ENCODE measurements around the gene ABHD10.

ABHD10 gene

GRCh38 chr3:111967068-111967467, 11.8 kb upstream of the ABHD10 start:
- no peak for DNase-seq

DNA sequence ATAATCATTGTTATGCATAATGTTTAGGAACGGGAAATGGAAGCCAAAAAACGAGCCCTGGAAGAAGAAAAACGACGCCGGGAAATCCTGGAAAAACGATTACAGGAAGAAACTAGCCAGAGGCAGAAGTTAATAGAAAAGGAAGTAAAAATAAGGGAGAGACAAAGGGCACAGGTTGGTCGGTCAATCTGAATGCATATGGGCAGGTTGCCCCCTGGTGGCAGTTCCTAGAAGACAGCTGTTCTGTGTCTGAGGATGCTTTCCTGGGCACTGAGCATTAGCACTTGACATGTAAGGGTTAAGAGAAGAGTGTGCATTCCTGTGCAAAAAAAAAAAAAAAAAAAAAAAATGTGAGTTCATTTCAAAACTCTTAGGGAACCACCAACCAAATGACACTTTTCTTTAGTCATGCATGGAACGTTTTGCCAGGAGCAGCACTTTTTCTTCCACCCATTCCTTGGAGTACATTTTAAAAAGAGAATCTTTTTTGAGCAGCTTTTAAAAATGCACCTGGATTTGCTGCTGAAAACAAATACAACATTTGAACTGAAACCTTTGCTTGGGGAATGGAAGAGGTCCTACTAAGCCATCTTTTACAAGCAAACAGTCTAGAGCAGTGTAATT, 11.1 kb upstream of the ABHD10 start:
- DNase-seq: peak; percentile 77

- DNase-seq: no peak
These were observed 10.3 kb upstream of the ABHD10 start for GRCh38 chr3:111968319-111969054.

DNA sequence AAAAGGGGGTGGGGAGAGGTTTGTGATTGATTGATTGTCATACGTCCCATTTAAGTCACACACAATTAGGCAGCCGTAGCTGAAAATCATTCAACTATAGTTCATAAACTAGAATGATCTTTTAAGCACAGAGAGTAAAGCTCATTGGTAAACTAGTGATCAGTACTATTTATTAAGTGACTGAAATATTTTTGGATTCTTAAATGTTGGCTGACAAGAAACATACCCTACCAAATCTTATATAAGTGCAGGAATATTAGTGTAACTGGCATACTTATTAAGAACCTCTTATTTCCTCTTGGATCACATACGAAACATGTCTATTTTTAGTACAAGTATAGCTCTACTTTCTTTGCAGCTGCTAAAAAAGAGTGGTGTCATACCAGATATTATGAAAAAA, 8.4 kb upstream of the ABHD10 start:
- DNase-seq: no peak

GRCh38 chr3:111971533-111972130, 7.2 kb upstream of the ABHD10 start:
- DNase-seq: no peak

DNA sequence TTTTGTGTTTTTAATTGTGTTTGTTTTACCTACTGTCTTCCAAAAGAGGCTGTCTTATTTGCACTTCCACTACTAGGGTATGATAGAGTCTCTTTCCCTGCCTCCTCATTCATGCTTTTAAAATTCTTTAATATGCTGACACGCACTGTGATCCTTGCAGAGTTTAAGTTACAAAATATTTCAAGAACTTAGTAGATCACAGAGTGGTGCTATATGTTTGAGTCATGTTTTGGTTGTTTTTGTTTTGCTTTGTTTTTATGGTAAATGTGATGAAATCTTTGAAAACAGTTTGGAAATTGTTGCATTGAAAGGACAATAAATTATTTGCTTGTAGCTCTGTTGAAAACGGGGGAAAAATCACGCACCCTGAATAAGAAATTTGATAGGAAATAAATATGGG, 5.9 kb upstream of the ABHD10 start:
- DNase-seq: no peak

DNA sequence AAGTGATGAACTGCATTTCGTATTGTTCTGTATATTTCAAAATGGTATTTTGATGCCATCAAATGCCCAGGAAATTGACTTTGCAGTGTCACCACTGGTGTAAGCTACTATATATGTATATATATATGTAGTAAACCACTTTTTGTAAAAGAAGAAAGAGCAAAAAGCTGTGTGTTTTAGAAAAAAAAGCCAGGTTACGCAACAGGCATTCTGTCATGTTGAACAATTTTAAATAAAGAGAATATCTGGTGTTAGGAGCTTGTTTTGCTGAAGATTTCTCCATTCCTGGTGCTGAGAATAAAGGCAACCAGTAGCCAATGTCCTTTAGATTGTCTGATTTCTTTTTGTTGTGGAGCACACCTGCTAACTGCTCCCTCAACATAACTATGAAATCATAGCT, 3.7 kb upstream of the ABHD10 start:
- no peak for DNase-seq

DNA sequence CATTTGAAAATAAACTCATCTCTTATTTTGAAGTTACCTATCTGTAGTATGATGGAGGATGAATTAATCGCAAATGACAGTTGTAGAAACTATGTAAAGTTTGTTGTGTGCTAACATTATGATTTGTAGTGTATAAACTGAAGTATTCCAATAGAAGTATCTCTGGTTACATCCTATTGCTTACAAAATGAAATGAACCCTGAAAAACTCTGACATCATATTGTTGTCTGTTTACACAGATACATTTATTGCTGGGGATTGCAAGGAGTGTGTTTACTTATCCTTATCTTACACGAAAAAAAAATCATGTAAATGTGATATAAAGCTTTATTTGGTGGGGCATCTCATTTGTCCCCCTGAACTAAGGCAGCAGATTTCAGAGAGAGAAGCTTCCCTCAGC, 2.6 kb upstream of the ABHD10 start:
- DNase-seq: no peak

- no peak for DNase-seq
These were observed 710 bp downstream of the ABHD10 start for GRCh38 chr3:111979434-111980038.

DNA sequence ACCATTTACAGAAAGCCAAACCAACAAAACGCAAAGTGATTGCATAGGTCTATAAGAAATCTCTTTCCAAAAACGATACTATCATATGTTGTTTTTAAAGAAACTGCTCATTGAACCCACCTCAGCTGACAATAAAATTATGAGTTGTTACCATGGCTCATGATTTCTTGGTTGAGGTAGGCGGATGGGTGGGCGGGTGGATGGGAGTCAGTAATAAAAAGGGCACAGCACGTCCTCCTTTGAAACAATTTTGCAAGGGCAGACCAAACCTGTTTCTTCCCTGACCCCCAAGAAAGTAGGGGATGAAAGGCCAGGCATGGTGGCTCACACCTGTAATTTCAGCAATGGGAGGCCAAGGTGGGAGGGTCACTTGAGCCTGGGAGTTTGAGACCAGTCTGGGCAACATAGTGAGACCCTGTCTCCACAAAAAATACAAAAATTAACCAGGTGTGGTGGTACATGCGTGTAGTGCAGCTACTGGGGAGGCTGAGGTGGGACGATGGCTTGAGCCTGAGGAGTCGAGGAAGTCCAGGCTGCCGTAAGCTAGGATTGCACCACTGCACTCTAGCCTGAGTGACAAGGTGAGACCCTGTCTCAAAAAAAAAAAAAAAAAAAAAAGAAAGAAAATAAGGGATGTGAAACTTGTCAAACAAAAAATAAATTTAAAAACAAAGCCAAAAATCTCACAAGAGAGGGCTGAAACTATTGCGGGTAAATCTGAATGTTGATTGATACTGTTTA, 2.1 kb downstream of the ABHD10 start:
- DNase-seq: no peak

DNA sequence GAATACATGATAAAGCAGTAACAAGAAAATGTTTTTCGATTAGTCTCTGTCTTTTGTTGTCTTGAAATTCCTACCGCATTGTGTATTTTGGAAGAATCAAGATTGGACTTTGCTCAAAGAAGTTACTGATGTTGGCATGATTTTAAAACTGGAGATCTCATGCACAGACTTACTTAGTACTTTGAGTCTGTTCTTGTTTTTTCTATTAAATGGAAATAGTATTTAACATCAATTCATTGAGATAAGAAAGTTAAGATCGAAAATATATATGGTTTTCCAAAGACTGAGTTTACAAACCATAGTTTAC, 2.6 kb downstream of the ABHD10 start:
- DNase-seq: no peak

DNA sequence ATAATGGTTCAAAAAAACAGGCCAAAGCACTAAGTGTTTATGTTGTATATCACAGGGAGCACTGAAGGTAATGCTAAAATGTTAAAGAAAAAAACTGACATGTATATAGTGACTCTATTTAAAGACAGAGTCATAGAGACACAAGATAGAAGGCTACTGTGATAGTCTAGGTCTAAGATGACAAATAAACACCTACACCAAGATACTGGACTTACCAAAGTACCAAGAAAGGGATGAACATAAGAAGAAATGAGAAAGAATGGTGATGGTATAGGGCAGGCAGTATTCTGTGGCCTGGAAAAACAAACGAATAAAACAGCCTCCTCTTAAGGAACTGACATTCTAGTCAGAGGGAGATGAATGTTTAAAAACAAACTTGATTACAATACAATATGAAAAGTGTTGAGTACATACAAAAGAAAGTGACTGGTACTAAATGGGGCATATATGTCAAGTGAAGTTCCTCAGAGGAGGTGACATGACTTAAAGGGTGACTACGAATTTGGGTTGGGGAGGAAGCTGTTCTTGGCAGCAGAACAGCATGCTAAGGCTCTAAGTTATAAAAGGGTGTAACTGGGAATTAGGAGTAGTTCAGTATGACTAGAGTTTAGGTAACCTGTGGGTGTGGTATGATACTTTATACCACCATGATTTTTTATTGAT, 5.9 kb downstream of the ABHD10 start:
- no peak for DNase-seq

DNA sequence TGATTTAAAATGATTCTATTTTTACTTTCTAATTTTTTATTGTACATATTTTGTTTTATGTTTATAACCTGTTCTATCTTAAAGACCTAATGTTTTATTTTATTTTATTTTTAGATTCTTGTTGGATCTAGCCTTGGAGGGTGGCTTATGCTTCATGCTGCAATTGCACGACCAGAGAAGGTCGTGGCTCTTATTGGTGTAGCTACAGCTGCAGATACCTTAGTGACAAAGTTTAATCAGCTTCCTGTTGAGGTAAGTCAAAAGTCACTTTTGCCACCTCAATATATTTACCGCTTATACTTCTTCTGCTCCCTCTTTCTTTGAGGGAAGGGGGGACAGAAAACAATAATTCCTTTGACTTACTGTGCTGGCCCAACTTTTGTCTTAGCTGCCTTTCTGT, 8.0 kb downstream of the ABHD10 start:
- no peak for DNase-seq

DNA sequence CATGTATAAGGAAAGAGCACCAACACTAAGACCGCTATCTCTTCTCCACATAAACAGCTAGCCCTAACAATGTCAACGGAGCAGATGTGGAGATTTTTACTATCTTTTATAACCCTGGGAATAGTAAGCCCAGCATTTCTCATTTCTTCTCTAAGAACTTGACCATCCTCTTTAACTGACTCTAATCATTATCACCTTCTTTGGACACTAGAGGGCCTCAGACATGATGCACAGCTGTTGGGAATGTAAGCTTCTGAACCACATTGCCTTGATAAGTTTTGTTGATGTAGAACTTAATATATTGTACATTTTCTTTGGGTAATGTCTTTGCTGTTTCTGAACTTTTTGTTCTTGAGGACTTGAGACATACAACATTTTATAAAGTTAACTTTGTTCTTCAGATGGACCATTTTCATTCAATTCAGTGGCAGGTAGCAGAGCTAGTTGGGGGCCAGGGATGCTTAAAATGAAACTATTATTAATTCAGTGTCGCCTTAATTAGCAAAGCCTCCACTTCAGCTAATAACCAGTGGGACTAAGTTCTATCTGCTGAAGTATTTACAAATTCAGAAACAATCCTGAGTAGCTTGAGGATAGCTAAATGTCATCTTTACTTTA, 10.3 kb downstream of the ABHD10 start:
- peak; percentile 66 for DNase-seq

DNA sequence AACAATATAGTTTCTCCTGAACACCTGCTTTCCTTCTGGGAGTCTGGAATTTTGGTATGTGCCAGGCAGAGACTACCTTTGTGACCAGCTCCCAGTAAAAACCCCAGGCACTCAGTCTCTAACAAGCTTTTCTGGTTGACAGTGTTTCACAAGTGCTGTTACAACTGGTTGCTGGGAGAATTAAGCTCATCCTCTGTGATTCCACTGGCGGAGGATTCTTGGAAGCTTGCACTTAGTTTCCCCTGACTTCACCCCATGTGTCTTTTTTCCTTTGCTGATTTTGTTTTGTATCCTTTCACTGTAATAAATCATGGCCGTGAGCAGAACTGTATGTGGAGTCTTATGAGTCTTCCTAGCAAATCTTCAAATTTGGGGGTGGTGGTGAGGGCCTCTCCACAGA, 14.2 kb downstream of the ABHD10 start:
- DNase-seq: no peak

- DNase-seq: no peak
These were observed 20.0 kb downstream of the ABHD10 start, which contains the start of gene TAGLN3 for GRCh38 chr3:111998636-111999483. TAGLN3 (plus strand) TSS chr3:111998922; CDS start chr3:111999423, 501 bp downstream.

GRCh38 chr3:111999484-112000324, 20.9 kb downstream of the ABHD10 start:
- no peak for DNase-seq

- DNase-seq: no peak
These were observed 21.5 kb downstream of the ABHD10 start for GRCh38 chr3:112000367-112000771.

DNA sequence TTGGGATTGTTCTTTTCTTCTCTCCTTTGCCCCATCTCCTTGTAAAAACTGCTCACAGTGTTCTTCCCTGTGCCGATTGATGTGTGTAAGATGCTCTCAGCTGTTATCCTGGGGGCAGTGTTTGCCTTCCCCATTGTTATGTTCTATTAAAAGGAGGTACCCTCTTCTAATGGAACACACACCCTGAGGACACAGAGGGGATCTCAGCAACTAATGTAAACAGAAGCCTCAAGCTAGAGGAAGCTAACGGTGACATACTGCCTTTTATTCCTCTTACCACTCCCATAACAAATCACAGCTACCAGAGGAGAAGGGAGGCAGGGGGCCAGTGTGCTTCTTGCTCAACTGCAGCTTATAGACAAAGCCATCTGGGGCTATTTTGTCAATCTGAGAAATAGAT, 22.1 kb downstream of the ABHD10 start:
- DNase-seq: no peak

DNA sequence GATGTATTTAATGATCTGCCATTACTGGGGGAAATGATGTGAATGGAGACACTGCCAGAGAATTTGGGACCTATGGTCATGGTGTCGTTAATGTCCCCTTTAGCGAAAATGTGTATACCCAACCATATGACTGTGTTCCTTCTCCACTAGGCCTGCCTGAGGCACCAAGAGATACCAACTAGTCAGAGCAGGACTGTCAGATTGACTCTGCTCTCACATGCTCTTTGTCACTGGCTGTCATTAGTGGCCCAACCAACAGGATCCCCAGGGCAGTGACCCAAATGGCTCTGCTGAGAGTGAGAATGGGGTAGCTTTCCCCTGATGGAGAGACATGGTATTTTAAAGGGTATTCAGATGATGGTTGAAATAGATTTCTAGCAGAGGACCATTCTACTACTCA, 22.7 kb downstream of the ABHD10 start:
- no peak for DNase-seq

All from fibroblast of upper back skin (primary cell).